SIG-M5 treated with dmso at 0.1 percent for 504 hours (cell line): ENCODE results near the gene PRPF6.

ENCODE experiments used
- DNase-seq: peaks from one replicate; lab custom pipeline; 2025; ENCODE audit not compliant: unreplicated experiment; lab: John Stamatoyannopoulos, UW

Gene PRPF6

GRCh38 chr20:64073476-64074183 is 92.7 kb downstream of the PRPF6 start:
- no peak for DNase-seq

- no peak for DNase-seq
These were observed 93.4 kb downstream of the PRPF6 start for GRCh38 chr20:64074184-64074789.

DNA sequence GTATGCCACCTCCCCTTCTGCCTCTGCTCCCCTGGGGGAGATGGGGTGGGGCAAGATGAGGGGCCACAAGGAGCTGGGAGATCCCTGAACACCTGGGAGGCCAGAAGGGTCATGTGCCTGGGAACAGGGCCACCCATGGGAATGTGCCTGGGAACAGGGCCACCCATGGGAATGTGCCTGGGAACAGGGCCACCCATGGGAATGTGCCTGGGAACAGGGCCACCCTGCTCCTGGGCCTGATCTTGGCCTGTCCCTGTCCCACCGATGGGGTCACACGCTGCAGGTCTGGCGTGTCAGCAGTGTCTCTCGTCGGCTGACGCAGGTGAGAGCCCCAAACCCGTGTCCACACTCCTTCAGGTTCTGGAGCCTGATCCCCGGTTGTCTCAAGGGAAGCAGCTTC is 94.0 kb downstream of the PRPF6 start:
- DNase-seq = no peak

- DNase-seq = no peak
These were observed 94.6 kb downstream of the PRPF6 start for GRCh38 chr20:64075556-64075955.

DNA sequence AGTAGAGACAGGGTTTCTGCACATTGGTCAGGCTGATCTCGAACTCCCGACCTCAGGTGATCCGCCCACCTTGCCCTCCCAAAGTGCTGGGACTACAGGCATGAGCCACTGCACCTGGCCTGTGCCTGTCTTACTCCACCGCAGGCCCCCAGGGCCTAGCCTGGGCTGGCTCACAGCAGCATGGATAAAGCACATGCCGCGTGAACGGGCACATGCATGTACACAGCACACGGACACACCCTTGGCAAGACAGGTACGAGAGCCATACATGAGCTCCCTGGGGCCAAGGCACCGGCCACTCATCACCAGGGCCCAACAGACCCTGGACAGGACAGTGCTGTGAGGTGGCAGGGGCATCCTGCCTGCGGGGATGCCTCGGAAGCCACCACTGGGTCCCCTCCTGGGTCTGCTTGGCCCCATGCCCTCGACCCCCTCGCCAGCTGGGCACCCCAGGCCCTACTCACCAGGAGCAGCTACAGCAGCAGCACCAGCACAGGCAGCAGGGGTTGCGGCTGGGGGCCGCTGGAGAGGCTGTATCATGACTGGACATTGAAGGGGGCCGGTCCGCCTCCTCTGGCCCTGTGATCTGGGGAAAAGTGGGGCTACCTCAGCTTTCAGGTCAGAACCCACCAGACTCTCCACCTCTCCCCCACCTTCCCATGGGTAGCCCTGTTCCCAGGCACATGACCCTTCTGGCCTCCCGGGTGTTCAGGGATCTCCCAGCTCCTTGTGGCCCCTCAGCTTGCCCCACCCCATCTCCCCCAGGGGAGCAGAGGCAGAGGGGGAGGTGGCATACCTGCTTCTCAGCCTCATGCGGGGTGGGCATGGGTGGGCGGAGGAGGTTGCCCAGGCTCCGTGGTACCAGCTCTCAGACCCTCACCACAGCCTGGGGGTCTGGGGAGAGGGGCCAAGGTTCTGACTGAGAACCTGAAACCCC is 95.4 kb downstream of the PRPF6 start:
- DNase-seq = no peak

DNA sequence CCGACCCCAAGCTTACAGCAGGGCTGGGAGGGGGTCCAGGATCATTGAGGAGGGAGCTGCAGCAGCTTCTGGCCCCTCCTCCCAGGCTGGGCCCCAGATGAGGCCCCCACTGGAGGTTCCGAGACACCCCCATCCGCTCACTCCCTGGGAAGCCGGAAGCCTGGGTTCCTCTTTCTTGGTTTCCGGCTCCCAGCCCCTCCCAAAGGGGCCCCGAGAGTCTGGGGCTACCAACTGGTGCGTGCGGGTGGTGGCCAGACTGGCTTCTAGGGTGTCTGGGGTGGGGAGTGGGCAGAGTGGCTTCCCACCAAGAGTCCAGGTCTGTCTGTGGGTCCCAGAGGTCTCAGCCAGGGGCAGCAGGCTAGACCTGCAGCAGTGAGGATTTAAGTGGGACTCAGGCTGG is 96.2 kb downstream of the PRPF6 start:
- DNase-seq = peak; percentile 91

- no peak for DNase-seq
These were observed 96.6 kb downstream of the PRPF6 start for GRCh38 chr20:64077541-64077875.

DNA sequence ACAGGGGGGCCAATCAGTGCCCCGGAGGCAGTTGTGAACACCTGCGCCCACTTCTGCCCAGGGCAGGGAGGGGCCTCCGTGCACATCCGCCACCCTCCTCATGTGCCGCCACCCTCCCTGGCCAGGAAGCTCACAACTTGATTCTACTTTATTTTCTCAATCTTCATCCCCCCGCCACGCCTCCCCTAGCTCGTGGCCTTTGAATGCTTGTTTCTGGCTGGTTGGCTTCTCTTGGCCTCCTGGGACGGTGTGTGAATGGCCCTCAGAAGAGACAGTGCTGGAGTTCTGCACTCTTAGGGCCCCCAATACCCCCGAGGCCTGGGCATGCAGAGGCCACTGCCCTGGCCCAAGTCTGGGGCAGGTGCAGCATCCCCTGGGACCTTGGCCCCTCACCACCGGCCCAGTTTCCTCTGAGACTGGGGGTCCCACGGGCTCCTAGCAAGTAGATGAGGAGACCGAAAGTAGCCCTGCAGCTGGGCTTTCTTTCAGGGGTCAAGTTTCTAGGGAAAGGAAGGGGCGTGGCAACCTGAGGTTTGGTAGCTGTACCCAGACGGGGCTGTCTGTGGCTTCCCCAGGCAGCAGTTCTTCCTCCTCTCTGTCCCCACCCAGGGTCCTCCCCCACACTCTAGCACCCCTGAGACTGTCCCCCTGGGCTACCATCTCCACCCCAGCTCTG is 97.1 kb downstream of the PRPF6 start:
- DNase-seq = peak; percentile 82

- DNase-seq = no peak
These were observed 98.0 kb downstream of the PRPF6 start for GRCh38 chr20:64078934-64079272.

GRCh38 chr20:64079273-64080012 is 98.5 kb downstream of the PRPF6 start, which contains the start of gene RGS19:
RGS19 (minus strand) TSS chr20:64079518; CDS start chr20:64076886, 2,632 bp downstream.
- peak; percentile 96 for DNase-seq

DNA sequence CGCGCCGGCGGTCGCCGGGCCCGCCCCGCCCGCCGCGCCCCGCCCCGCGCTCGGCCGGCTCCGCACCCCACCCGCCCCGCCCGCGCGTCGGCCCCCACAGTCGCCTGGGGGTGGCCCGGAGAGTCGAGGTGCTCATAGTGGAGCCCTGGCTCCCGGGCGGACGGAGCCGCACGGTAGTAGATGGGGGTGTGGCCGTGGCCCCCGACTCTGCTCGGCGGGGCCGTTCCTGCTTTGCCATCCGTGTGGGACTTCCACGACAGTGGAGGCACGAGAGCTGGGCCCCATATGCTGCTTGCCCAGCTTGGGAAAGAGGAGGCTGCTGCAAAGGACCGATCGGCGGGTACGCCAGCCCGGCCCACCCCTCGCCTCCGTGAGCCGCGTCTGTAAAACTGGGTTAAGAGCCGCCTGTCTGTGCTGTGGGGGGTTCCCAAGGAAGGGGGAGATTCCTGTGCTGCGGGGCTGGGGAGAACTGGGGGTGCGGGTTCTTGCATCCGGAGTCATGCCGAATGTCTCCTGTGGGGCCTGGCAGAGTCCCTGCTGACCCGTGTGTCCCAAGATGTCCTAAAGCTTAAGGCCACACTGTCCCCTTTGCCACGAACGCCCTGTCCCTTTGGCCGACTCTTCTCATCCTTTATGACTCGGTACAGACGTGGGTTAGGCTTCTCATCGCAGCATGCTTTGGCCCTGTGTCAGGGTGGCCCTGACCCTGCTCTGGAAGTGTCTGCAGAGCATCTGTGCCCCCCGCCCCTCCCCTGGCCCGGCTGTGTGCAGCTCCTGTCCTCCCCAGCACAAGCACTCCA is 99.3 kb downstream of the PRPF6 start, which contains the start of gene OPRL1:
TSS of gene OPRL1 (plus strand) at position 70 of the 800 bp plus-strand sequence. CDS start 12,639 bp downstream, outside the sequence.
- DNase-seq = peak; percentile 64

DNA sequence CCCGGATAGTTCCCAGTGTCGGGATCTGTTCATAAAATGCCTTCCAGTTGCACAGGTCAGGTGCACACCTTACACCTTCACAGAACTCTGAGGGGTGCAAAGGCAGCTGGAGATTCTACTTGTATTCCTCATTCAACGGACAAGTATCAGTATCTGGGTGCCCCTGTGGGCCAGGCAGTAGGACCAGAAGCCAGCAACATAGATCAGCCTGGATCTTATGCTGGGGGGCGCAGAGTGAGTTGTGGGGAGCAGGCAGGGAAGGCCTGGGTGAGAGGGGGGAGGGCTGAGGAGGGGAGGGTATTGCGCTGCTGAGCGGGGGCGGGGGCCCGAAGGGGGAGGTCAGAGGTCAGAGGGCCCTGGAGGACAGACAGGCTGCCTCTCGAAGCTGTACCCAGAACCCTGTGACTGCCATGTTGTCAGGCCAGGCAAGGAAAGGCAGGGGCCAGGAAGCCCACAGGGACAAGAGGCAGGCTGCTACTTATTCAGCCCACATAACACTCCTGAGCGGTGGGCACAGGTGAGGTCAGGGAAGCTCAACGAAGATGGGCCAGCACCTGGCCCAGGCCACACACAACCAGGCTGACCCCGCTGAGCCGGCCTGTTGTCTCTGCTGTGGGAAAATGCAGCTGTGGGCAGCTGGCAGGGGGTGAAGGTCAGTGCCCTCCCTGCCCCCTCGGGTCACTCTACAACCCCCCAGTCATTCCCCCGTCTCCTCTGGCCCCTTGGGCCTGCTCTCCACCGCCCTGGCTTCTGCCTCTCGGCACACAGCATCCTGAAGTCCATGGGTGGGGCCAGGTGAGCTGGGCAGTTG is 100.1 kb downstream of the PRPF6 start:
- no peak for DNase-seq

GRCh38 chr20:64081624-64081964 is 100.7 kb downstream of the PRPF6 start:
- no peak for DNase-seq

- DNase-seq = peak; percentile 62
These were observed 101.3 kb downstream of the PRPF6 start for GRCh38 chr20:64082126-64082731.
